ENCODE results near the gene CHADL. TPM values are rescaled to one million over a fixed set of nuclear protein-coding genes. Genes with fewer than 3 reads are reported as not detected.

CHADL gene
- total RNA-seq, 1 experiment from 2014 or later: not detected

DNA sequence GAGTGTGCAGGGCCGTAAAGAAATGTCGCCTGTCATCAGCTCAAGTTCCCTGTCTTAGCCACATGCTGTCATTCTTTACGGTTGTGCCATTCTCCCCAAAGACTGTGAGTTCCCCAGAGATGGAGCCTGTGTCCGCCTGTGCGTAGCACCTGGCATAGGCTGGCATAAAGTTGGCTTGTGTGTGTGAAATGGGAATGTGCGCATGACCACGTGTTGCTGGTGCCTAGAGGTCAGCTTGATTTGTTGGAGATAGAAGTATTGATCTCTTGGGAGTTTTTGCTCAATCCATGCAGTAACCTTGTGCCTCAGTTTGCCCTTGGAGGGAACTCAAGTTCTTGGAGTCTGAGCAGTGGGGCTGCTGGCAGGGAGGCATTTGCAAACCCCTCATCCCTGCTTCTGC is 9.4 kb downstream of the CHADL start:
- no peak for DNase-seq (ENCODE audit: low read depth)

GRCh38 chr22:41230401-41230785 is 10.3 kb downstream of the CHADL start:
- DNase-seq (ENCODE audit: low read depth): no peak

GRCh38 chr22:41229730-41230400 is 10.9 kb downstream of the CHADL start:
- no peak for DNase-seq (ENCODE audit: low read depth)

DNA sequence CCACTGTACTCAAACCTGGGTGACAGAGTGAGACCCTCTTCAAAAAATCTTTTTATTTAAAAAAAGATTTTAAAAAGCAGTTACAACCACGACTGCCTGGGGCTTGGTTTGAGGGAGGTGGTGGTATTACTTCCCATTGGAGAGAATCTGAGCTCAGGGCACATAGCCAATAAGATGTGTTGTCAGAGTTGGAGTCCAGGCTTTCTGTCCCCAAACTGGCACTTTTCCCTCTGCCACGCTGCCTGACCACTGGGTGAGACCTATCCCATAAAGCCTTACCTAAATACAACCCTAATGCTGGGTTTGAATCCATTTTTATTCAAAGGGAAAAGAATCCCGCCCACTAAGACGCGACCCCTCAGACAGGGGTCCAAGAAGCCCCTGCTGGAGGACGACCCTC is 11.5 kb downstream of the CHADL start:
- DNase-seq (ENCODE audit: low read depth): no peak

GRCh38 chr22:41226723-41227655 is 13.7 kb downstream of the CHADL start:
- no peak for DNase-seq (ENCODE audit: low read depth)

GRCh38 chr22:41223535-41223934 is 17.2 kb downstream of the CHADL start:
- DNase-seq (ENCODE audit: low read depth): no peak

GRCh38 chr22:41222846-41223507 is 17.8 kb downstream of the CHADL start:
- DNase-seq (ENCODE audit: low read depth): no peak

DNA sequence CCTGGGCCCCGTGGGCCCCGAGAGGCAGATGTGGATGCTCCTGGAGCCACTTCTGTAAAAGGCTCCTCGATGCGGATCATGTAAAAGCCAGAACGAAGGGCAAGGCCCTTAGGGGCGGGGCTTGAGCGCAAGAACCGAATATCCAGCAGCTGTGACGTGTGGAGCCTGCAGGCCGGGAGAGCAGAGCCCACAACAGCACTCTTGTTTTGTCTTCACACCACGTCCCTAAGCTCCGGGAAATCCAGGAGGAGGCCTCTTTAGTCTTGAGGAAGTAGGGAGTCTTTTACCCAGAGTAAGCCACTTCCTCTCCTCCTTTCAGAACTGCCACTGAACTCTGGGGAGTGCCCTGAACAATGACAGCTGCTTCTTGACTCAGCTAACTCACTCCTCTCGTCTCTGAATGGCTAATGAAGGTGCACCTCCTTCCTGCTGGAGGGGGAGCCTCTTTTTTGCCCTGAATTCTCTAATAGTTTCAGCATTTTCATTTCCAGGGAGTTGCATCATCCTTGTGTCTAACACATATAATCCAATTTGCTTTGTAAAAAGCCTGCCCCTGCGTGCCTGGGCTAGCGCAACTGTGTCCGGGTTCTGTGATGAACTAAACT is 23.1 kb downstream of the CHADL start:
- DNase-seq (ENCODE audit: low read depth): peak; percentile 58

- no peak for DNase-seq (ENCODE audit: low read depth)
Observed at GRCh38 chr22:41216984-41217383, 23.7 kb downstream of the CHADL start.

GRCh38 chr22:41215926-41216325 is 24.8 kb downstream of the CHADL start:
- DNase-seq (ENCODE audit: low read depth): no peak

DNA sequence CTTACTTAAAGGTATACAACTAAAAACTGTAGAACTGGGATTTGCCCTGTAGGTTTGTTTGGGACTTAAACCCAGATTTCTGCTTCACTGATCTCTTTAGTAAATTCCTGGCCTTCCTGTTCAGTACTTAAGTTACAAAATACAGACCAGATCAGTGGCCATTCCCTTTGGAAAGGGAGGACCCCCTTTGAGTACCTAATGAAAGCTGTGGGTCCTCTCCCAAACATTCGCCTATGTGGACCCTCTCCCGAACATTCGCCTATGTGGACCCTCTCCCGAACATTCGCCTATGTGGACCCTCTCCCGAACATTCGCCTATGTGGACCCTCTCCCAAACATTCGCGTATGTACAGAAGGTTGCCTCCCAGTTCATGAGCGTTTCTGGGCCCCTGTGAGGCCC is 25.3 kb downstream of the CHADL start:
- no peak for DNase-seq (ENCODE audit: low read depth)

DNA sequence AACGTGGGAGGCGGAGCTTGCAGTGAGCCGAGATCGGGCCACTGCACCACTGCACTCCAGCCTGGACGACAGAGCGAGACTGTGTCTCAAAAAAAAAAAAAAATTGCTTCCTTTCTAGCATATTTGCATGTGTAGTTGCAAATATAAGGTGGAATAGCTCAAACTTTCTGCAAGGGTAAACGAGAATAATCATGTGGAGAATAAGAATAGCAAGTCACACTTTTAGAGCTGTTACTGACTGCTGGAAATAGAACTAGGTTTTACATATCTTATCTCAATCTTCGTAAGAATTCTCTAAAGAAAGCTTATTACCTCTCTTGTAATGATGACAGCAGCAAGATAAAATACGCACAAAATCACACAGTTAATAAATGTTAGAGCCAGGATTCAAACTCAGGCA is 34.0 kb downstream of the CHADL start:
- no peak for DNase-seq (ENCODE audit: low read depth)

- peak; percentile 94 for DNase-seq (ENCODE audit: low read depth)
Observed at GRCh38 chr22:41204992-41205900, 35.5 kb downstream of the CHADL start, which contains the start of gene L3MBTL2. Gene L3MBTL2, plus strand, starts transcription at chr22:41205312. Its CDS starts 51 bp downstream, at chr22:41205363.

- no peak for DNase-seq (ENCODE audit: low read depth)
Observed at GRCh38 chr22:41204066-41204465, 36.7 kb downstream of the CHADL start.

DNA sequence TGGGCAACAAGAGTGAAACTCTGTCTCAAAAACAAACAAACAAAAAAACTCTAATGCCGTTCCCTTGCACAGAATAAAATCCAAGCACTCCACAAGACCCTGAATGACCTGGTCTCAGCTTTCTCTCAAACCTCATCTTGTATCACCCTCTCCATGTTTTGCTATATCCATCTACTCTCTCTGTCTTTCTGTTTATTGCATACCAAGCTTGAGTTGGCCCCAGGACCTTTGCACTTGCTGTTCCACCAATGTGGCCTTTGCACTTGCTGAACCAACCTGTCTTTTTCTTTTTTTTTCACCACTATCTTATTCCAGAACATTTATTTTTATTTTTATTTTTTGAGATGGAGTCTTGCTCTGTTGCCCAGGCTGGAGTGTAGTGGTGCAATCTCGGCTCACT is 37.6 kb downstream of the CHADL start:
- no peak for DNase-seq (ENCODE audit: low read depth)

- DNase-seq (ENCODE audit: low read depth): no peak
Observed at GRCh38 chr22:41201141-41201540, 39.6 kb downstream of the CHADL start.

- peak; percentile 58 for DNase-seq (ENCODE audit: low read depth)
Observed at GRCh38 chr22:41198027-41198580, 42.6 kb downstream of the CHADL start.

GRCh38 chr22:41197038-41197972 is 43.4 kb downstream of the CHADL start:
- DNase-seq (ENCODE audit: low read depth): peak; percentile 72

GRCh38 chr22:41193829-41194228 is 46.9 kb downstream of the CHADL start:
- DNase-seq (ENCODE audit: low read depth): no peak
